Smooth muscle cell (in vitro differentiated cells): ENCODE data around the gene SLC39A13. TPM values are rescaled to one million over a fixed set of nuclear protein-coding genes. Genes with fewer than 3 reads are reported as not detected.
A peak's percentile ranks its signal among the peaks of the same experiment; 100 is the strongest.

ENCODE experiments used
- DNase-seq: peaks from one replicate; lab custom pipeline; 2025; ENCODE audit not compliant: unreplicated experiment; lab: John Stamatoyannopoulos, UW
- H2AFZ ChIP-seq: fragments of 200-600 bp; sonication (generic); 2 replicates; pipeline ENCODE4 v1.6.0; 2016; ENCODE audit warnings: antibody characterized with exemption, low read depth, mild to moderate bottlenecking
- H3F3A ChIP-seq: fragments of 200-600 bp; sonication (generic); 2 replicates; pipeline ENCODE4 v1.6.0; 2017; ENCODE audit warnings: antibody characterized with exemption, low read depth
- H3K27ac ChIP-seq: fragments of 200-600 bp; sonication (generic); 2 replicates; pipeline ENCODE4 v1.5.1; 2016; ENCODE audit warnings: low read depth, mild to moderate bottlenecking
- H3K27me3 ChIP-seq: fragments of 200-600 bp; sonication (generic); 2 replicates; pipeline ENCODE4 v1.6.1; 2016; ENCODE audit warnings: low read depth, mild to moderate bottlenecking
- H3K36me3 ChIP-seq: fragments of 200-600 bp; sonication (generic); 2 replicates; pipeline ENCODE4 v1.5.1; 2016; ENCODE audit warnings: low read depth
- H3K4me1 ChIP-seq: fragments of 200-600 bp; sonication (generic); 2 replicates; pipeline ENCODE4 v1.5.1; 2016; ENCODE audit warnings: low read depth
- H3K4me2 ChIP-seq: fragments of 200-600 bp; sonication (generic); 2 replicates; pipeline ENCODE4 v1.6.0; 2016; ENCODE audit warnings: mild to moderate bottlenecking
- H3K4me3 ChIP-seq: fragments of 200-600 bp; sonication (generic); 2 replicates; pipeline ENCODE4 v1.5.1; 2016; ENCODE audit warnings: mild to moderate bottlenecking
- H3K79me2 ChIP-seq: fragments of 200-600 bp; sonication (generic); 2 replicates; pipeline ENCODE4 v1.6.0; 2016; ENCODE audit warnings: low read depth, mild to moderate bottlenecking
- H3K9ac ChIP-seq: fragments of 200-600 bp; sonication (generic); 2 replicates; pipeline ENCODE4 v1.6.0; 2016; ENCODE audit warnings: low read depth
- H3K9me3 ChIP-seq: fragments of 200-600 bp; sonication (generic); replicated peaks from 2 replicates; pipeline ENCODE4 v1.5.1; 2016; ENCODE audit warnings: low read depth
- H4K20me1 ChIP-seq: fragments of 200-600 bp; sonication (generic); 2 replicates; pipeline ENCODE4 v1.6.0; 2016; ENCODE audit warnings: low read depth
- CTCF ChIP-seq: fragments of 200-600 bp; sonication (generic); IDR thresholded peaks from 2 replicates; pipeline ENCODE4 v1.5.1; 2017; ENCODE audit warnings: borderline replicate concordance, mild to moderate bottlenecking, antibody characterized with exemption; ENCODE audit not compliant: insufficient read depth, poor library complexity, severe bottlenecking
- WGBS: methylation state at CpG from one replicate; pipeline ENCODE4 v1.1.7; 2016; ENCODE audit warnings: low lambda C conversion rate; 5-methylcytosine and 5-hydroxymethylcytosine counted together
- polyA plus RNA-seq: library from polyadenylated mRNA; unstranded; fragments of >200 nt; fragmentation: Nextera tagmentation; extraction: Ambion mirVana; gene quantifications from 2 replicates; pipeline ENCODE4 v1.2.1, GENCODE V29; 2016
- total RNA-seq: library from RNA; depleted of rRNA; stranded (reverse); fragments of >200 nt; gene quantifications from 2 replicates; pipeline ENCODE4 v1.2.3, GENCODE V29; 2014

Gene SLC39A13
- total and polyA plus RNA-seq, 2 experiments from 2014 or later, result 56.9 to 143 TPM

DNA sequence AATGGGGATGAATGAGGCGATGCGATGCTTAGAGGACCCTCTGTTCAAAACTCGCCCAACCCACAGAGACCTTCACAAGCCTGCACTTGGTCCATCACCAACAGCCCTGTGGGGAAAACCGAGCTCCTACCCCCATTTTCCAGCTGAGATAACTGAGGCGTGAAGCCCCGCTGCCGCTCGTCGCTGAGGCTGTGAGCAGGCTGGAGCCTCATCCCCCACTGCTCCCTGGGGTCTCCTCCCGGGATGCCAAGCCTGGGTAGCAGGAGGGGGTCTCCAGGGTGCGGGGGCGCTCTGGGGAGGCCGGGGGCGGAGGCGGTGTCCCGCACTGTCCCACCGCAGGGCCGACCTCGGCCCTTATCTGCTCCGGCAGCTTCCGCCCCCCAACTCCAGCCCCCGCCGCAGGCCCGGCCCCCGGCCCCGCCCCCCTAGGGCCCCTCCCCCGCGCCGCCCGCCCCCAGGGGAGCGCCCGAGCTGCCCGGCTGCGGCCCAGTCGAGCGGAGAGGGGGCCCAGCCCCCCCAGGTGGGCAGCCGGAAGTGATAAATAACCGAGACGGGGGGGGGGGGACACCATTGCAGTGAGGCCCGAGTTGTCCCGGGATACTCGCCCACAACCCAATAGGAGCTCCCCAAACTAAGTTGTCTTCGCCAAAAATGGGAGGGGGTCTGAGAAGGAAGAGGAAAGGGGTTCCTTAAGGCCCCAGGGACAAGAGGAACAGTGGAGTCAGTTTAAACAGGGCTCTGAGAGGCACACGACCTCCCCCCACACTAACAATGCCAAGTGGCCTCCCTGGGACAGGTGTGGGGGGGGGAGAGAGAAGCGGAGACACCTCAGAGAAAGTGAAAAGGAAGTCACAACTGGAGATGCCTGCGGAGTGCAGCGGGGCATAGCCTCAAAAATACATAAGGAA is 8.3 kb upstream of the SLC39A13 start:
- 10% methylated on average over 33 of the region's 47 CpGs for WGBS
- H3K27ac ChIP-seq, result no peak overlapping the region

GRCh38 chr11:47400768-47401279 is 7.6 kb upstream of the SLC39A13 start:
- WGBS, result 26% methylated on average over 8 of the region's 8 CpGs
- Histone ChIP-seq H3K9ac (no peak overlapping the region), H3K4me2 (peak overlapping the region; percentile 89), H2AFZ (no peak overlapping the region), H3K4me3 (peak overlapping the region; percentile 54), H3K79me2 (no peaks in the 10 kb centered on the region), H3K27me3 (no peaks in the 10 kb centered on the region), H3K4me1 (peaks cover 8% of the 10 kb centered on the region), H3F3A (peaks cover 6% of the 10 kb centered on the region), H3K27ac (no peak overlapping the region), H4K20me1 (no peaks in the 10 kb centered on the region), H3K9me3 (no peaks in the 10 kb centered on the region), H3K36me3 (no peaks in the 10 kb centered on the region)
- no peak for DNase-seq
- TF ChIP-seq CTCF, result no peak

More for the DNA sequence above, 8.3 kb upstream of the SLC39A13 start:
- H3K4me1 ChIP-seq, result peaks cover 8% of the 10 kb centered on the region
- peaks cover 6% of the 10 kb centered on the region for H3F3A ChIP-seq
- TF ChIP-seq CTCF, result no peak
- peak overlapping the region; percentile 79 for H2AFZ ChIP-seq
- H3K4me3 ChIP-seq, result peak overlapping the region; percentile 54
- no peak for DNase-seq
- no peaks in the 10 kb centered on the region for H4K20me1 ChIP-seq
- peak overlapping the region; percentile 43 for H3K9ac ChIP-seq
- H3K9me3 ChIP-seq, result no peaks in the 10 kb centered on the region
- H3K4me2 ChIP-seq, result peak overlapping the region; percentile 89
- H3K27me3 ChIP-seq, result no peaks in the 10 kb centered on the region
- no peaks in the 10 kb centered on the region for H3K36me3 ChIP-seq
- no peaks in the 10 kb centered on the region for H3K79me2 ChIP-seq

DNA sequence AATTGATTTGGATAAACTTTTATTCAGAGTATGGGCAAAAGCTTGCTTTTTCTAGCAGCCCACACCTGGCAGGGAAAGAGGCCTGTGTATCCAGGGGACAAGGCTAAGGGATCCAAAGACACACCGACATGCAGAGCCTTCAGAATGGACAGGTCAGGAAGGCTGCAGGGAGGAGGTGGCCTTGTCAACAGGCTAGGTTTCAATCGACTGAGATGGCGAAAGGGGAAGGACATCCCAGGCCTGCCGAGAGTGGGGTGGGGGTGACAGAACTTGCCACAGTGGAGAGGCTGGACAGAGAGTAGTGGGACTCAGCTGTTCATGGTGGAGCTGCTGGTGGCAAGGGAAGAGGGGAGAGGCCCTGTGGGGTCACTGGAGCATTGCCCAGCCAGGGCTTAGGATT is 5.3 kb upstream of the SLC39A13 start:
- H4K20me1 ChIP-seq, result no peaks in the 10 kb centered on the region
- peaks cover 14% of the 10 kb centered on the region for H3K4me1 ChIP-seq
- H3K4me2 ChIP-seq, result no peak overlapping the region
- DNase-seq, result no peak
- H3K9me3 ChIP-seq, result no peaks in the 10 kb centered on the region
- H3K4me3 ChIP-seq, result no peak overlapping the region
- peaks cover 6% of the 10 kb centered on the region for H3F3A ChIP-seq
- no peaks in the 10 kb centered on the region for H3K36me3 ChIP-seq
- no peak for TF ChIP-seq CTCF
- no peaks in the 10 kb centered on the region for H3K27me3 ChIP-seq
- no peak overlapping the region for H3K27ac ChIP-seq
- no peak overlapping the region for H3K9ac ChIP-seq
- H3K79me2 ChIP-seq, result no peaks in the 10 kb centered on the region
- no peak overlapping the region for H2AFZ ChIP-seq
- 70% methylated on average over 4 of the region's 4 CpGs for WGBS

DNA sequence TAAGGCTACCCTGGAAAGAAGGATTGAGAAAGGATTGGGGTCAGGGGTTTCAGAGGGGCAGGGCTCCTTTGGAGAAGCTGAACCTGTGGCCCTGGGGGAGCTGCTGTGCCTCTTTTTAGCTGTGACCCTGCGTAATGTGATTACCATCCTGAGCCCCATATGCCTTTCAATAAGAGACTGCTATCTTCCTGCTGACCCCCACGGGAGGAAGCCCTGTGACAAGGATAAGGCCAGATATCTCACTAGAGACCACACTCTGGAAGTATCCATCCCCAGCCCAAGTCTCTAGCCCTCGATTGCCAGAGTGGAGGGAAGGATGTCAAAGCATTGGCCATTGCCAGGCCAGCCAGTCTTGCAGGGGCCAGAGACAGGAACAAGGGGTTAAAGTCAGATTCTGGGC is 4.8 kb upstream of the SLC39A13 start:
- Histone ChIP-seq H3K9me3 (no peaks in the 10 kb centered on the region), H3K27me3 (no peaks in the 10 kb centered on the region)

More for the DNA sequence above, 4.8 kb upstream of the SLC39A13 start:
- Histone ChIP-seq H4K20me1 (no peaks in the 10 kb centered on the region), H3K4me3 (no peak overlapping the region), H3K27ac (no peak overlapping the region), H3K79me2 (no peaks in the 10 kb centered on the region), H3K9ac (no peak overlapping the region), H3K36me3 (no peaks in the 10 kb centered on the region), H3F3A (peaks cover 6% of the 10 kb centered on the region), H3K4me1 (peaks cover 14% of the 10 kb centered on the region), H2AFZ (no peak overlapping the region), H3K4me2 (no peak overlapping the region)
- DNase-seq, result no peak
- 75% methylated on average over 3 of the region's 3 CpGs for WGBS
- no peak for TF ChIP-seq CTCF
